GM23338 (cell line): ENCODE data around the gene APPL2. TPM values are rescaled to one million over a fixed set of nuclear protein-coding genes. Genes with fewer than 3 reads are reported as not detected.

Experiments
- ATAC-seq: fragments of 200-7000 bp; cut with Tn5 transposase; 3 replicates; pipeline ENCODE4 v1.9.1; 2020
- DNase-seq: peaks from one replicate; pipeline ENCODE4 v3.0.0-alpha.2; 2015; ENCODE audit warnings: low spot score
- H2AFZ ChIP-seq: fragments of 200-600 bp; sonication (generic); 2 replicates; pipeline ENCODE4 v1.8.0; 2016; ENCODE audit warnings: antibody characterized with exemption, mild to moderate bottlenecking, moderate library complexity
- H3F3A ChIP-seq: fragments of 200-600 bp; sonication (generic); replicated peaks from 2 replicates; pipeline ENCODE4 v1.8.0; 2017; ENCODE audit warnings: antibody characterized with exemption, mixed run types, low read depth
- H3K27ac ChIP-seq: fragments of 200-600 bp; sonication (generic); 2 replicates; pipeline ENCODE4 v1.6.1; 2016; ENCODE audit warnings: low read depth
- H3K27me3 ChIP-seq: fragments of 200-600 bp; sonication (generic); 2 replicates; pipeline ENCODE4 v1.8.0; 2016; ENCODE audit warnings: mild to moderate bottlenecking, mixed run types, moderate library complexity; ENCODE audit not compliant: insufficient read depth
- H3K36me3 ChIP-seq: fragments of 200-600 bp; sonication (generic); 2 replicates; pipeline ENCODE4 v1.8.0; 2016; ENCODE audit warnings: mild to moderate bottlenecking; ENCODE audit not compliant: insufficient read depth
- H3K4me1 ChIP-seq: fragments of 200-600 bp; sonication (generic); 2 replicates; pipeline ENCODE4 v1.8.0; 2016; ENCODE audit warnings: mild to moderate bottlenecking, moderate library complexity; ENCODE audit not compliant: insufficient read depth
- H3K4me2 ChIP-seq: fragments of 200-600 bp; sonication (generic); 2 replicates; pipeline ENCODE4 v1.7.1; 2017; ENCODE audit warnings: mixed run types
- H3K4me3 ChIP-seq: fragments of 200-600 bp; sonication (generic); 2 replicates; pipeline ENCODE4 v1.6.1; 2016; ENCODE audit warnings: mixed run types
- H3K79me2 ChIP-seq: fragments of 200-600 bp; sonication (generic); replicated peaks from 2 replicates; pipeline ENCODE4 v1.8.0; 2017; ENCODE audit warnings: mild to moderate bottlenecking; ENCODE audit not compliant: insufficient read depth
- H3K9me2 ChIP-seq: fragments of 200-600 bp; sonication (generic); 2 replicates; pipeline ENCODE4 v1.8.0; 2017; ENCODE audit not compliant: insufficient read depth
- H4K20me1 ChIP-seq: fragments of 200-600 bp; sonication (generic); replicated peaks from 2 replicates; pipeline ENCODE4 v1.8.0; 2017; ENCODE audit warnings: mild to moderate bottlenecking; ENCODE audit not compliant: insufficient read depth
- H3K27ac Mint-ChIP-seq: 2 replicates; pipeline ENCODE4 v1.8.0; 2020; ENCODE audit warnings: inconsistent platforms, mild to moderate bottlenecking, moderate library complexity, mixed read lengths
- H3K27me3 Mint-ChIP-seq: 3 replicates; pipeline ENCODE4 v1.8.0; 2022; ENCODE audit warnings: low read depth, mild to moderate bottlenecking, moderate library complexity, mixed read lengths, inconsistent platforms; ENCODE audit not compliant: insufficient read depth, poor library complexity
- H3K36me3 Mint-ChIP-seq: 3 replicates; pipeline ENCODE4 v1.8.0; 2021; ENCODE audit warnings: low read depth, mild to moderate bottlenecking, inconsistent platforms, moderate library complexity, mixed read lengths
- H3K4me1 Mint-ChIP-seq: 3 replicates; pipeline ENCODE4 v1.8.0; 2020; ENCODE audit warnings: mild to moderate bottlenecking, inconsistent platforms, mixed read lengths
- H3K4me3 Mint-ChIP-seq: 3 replicates; pipeline ENCODE4 v1.8.0; 2021; ENCODE audit warnings: moderate library complexity, mild to moderate bottlenecking, inconsistent platforms, mixed read lengths
- H3K9me3 Mint-ChIP-seq: 3 replicates; pipeline ENCODE4 v1.8.0; 2020; ENCODE audit warnings: moderate library complexity, mild to moderate bottlenecking, inconsistent platforms, mixed read lengths
- CREB1 ChIP-seq: fragments of 250-450 bp; sonication (Bioruptor Pico); IDR thresholded peaks from 2 replicates; pipeline ENCODE4 v1.5.0; 2020; ENCODE audit warnings: low read depth, mild to moderate bottlenecking, moderate library complexity
- EZH2 ChIP-seq: fragments of 200-600 bp; sonication (generic); IDR thresholded peaks from one replicate; pipeline ENCODE4 v1.8.0; 2017; ENCODE audit warnings: antibody characterized with exemption, mild to moderate bottlenecking, low read depth; ENCODE audit not compliant: unreplicated experiment
- EZH2phosphoT487 ChIP-seq: fragments of 200-600 bp; sonication (generic); IDR thresholded peaks from one replicate; pipeline ENCODE4 v1.8.1; 2018; ENCODE audit warnings: antibody characterized with exemption; ENCODE audit not compliant: unreplicated experiment
- JUNB ChIP-seq: IDR thresholded peaks from one replicate; pipeline ENCODE4 v1.6.1; 2016; ENCODE audit warnings: antibody characterized with exemption; ENCODE audit not compliant: unreplicated experiment
- NANOG ChIP-seq: IDR thresholded peaks from 2 replicates; pipeline ENCODE4 v1.6.1; 2016; ENCODE audit warnings: antibody characterized with exemption, borderline replicate concordance
- POLR2AphosphoS5 ChIP-seq: IDR thresholded peaks from 2 replicates; pipeline ENCODE4 v1.6.1; 2016; ENCODE audit warnings: antibody characterized with exemption, low read depth
- STAT1 ChIP-seq: IDR thresholded peaks from one replicate; pipeline ENCODE4 v1.6.1; 2016; ENCODE audit warnings: antibody characterized with exemption; ENCODE audit not compliant: unreplicated experiment
- ZNF114 ChIP-seq: fragments of 250-450 bp; sonication (Bioruptor Pico); IDR thresholded peaks from 2 replicates; pipeline ENCODE4 v1.5.0; 2020; ENCODE audit warnings: mild to moderate bottlenecking, moderate library complexity
- ZNF331 ChIP-seq: fragments of 250-450 bp; sonication (Bioruptor Pico); IDR thresholded peaks from 2 replicates; pipeline ENCODE4 v1.5.0; 2020; ENCODE audit warnings: low read depth, mild to moderate bottlenecking, moderate library complexity
- polyA plus RNA-seq: library from polyadenylated mRNA; unstranded; fragments of >200 nt; fragmentation: Nextera tagmentation; extraction: Ambion mirVana; gene quantifications from 2 replicates; pipeline ENCODE4 v1.2.1, GENCODE V29; 2016
- total RNA-seq: library from RNA; depleted of rRNA; stranded (reverse); fragments of >200 nt; shearing (Covaris generic); gene quantifications from 2 replicates; pipeline ENCODE4 v1.2.3, GENCODE V29; 2014
- TF ChIP-seq, protein P1 (sequence below): IDR thresholded peaks from one replicate; pipeline ENCODE4 v1.6.1; 2018; ENCODE audit warnings: antibody characterized with exemption; ENCODE audit not compliant: unreplicated experiment
- TF ChIP-seq, protein P2 (sequence below): IDR thresholded peaks from 2 replicates; pipeline ENCODE4 v1.6.1; 2016; ENCODE audit warnings: antibody characterized with exemption

Gene APPL2
- total and polyA plus RNA-seq, 2 experiments from 2014 or later: 9.3 to 17.4 TPM

DNA sequence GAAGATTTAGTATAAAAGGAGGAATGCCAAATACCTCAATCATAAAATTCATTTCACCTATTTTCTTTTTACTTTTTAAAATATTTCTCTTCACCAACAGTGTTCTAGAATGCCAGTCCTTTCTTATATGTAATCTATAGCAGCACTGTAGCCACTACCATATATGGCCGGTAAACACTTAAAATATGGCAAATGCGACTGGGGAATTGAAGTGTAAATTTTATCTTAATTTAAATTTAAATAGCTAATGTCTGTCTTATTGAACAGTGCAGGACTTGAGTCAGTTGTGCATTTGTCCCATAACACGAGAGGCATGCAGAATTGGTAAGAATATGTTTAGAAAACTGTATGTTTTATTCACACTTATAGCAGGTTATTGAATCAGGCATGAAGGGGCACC, 78.4 kb downstream of the APPL2 start:
- peak overlapping the region; percentile 42 for H3K27ac ChIP-seq
- H3K4me3 Mint-ChIP-seq: no peak overlapping the region
- H3K36me3 Mint-ChIP-seq: peaks cover 60% of the 10 kb centered on the region
- DNase-seq (no peak), ATAC-seq (no peak)
- TF ChIP-seq POLR2AphosphoS5 (no peak), STAT1 (no peak), NANOG (no peak), ZNF114 (CRISPR knock-in tag) (no peak), ZNF331 (CRISPR knock-in tag) (no peak), CREB1 (CRISPR knock-in tag) (no peak), EZH2phosphoT487 (no peak), JUNB (no peak), EZH2 (no peak)
- TF ChIP-seq, protein P1, sequence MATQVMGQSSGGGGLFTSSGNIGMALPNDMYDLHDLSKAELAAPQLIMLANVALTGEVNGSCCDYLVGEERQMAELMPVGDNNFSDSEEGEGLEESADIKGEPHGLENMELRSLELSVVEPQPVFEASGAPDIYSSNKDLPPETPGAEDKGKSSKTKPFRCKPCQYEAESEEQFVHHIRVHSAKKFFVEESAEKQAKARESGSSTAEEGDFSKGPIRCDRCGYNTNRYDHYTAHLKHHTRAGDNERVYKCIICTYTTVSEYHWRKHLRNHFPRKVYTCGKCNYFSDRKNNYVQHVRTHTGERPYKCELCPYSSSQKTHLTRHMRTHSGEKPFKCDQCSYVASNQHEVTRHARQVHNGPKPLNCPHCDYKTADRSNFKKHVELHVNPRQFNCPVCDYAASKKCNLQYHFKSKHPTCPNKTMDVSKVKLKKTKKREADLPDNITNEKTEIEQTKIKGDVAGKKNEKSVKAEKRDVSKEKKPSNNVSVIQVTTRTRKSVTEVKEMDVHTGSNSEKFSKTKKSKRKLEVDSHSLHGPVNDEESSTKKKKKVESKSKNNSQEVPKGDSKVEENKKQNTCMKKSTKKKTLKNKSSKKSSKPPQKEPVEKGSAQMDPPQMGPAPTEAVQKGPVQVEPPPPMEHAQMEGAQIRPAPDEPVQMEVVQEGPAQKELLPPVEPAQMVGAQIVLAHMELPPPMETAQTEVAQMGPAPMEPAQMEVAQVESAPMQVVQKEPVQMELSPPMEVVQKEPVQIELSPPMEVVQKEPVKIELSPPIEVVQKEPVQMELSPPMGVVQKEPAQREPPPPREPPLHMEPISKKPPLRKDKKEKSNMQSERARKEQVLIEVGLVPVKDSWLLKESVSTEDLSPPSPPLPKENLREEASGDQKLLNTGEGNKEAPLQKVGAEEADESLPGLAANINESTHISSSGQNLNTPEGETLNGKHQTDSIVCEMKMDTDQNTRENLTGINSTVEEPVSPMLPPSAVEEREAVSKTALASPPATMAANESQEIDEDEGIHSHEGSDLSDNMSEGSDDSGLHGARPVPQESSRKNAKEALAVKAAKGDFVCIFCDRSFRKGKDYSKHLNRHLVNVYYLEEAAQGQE: no peak
- TF ChIP-seq, protein P2, sequence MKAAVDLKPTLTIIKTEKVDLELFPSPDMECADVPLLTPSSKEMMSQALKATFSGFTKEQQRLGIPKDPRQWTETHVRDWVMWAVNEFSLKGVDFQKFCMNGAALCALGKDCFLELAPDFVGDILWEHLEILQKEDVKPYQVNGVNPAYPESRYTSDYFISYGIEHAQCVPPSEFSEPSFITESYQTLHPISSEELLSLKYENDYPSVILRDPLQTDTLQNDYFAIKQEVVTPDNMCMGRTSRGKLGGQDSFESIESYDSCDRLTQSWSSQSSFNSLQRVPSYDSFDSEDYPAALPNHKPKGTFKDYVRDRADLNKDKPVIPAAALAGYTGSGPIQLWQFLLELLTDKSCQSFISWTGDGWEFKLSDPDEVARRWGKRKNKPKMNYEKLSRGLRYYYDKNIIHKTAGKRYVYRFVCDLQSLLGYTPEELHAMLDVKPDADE: no peak
- peaks cover 41% of the 10 kb centered on the region for H3K36me3 ChIP-seq
- H3K79me2 ChIP-seq: no peaks in the 10 kb centered on the region
- H2AFZ ChIP-seq: no peak overlapping the region
- H3K27me3 ChIP-seq: no peaks in the 10 kb centered on the region
- no peak overlapping the region for H3K27ac Mint-ChIP-seq
- H4K20me1 ChIP-seq: no peaks in the 10 kb centered on the region
- H3K9me3 Mint-ChIP-seq: no peaks in the 10 kb centered on the region
- H3K4me2 ChIP-seq: no peak overlapping the region
- peaks cover 16% of the 10 kb centered on the region; the same call in 2 of the 3 replicates for H3K4me1 Mint-ChIP-seq
- H3K9me2 ChIP-seq: no peaks in the 10 kb centered on the region
- no peaks in the 10 kb centered on the region for H3F3A ChIP-seq
- peaks cover 5% of the 10 kb centered on the region for H3K27me3 Mint-ChIP-seq
- H3K4me3 ChIP-seq: no peak overlapping the region
- H3K4me1 ChIP-seq: peaks cover 15% of the 10 kb centered on the region

DNA sequence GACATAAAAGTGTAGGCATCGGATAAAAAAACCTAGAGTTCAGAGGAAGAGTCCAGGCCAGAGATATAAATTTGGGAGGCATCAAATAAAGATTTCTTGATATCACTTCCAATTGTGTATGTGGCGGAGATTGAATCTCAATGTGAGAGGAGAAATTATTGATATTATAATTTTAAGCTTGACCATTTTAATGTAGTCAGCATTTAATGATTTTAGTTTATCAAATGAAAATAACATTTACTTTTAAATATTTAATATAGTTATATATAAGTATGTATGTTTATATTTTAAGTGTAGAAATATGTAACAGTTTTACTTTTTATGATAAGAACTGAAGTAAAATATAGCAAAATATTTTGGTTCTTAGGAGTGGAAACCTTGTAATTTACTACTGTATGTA, 79.7 kb downstream of the APPL2 start:
- Histone ChIP-seq H3K79me2 (no peaks in the 10 kb centered on the region), H3K27ac (no peak overlapping the region), H3K36me3 (peaks cover 39% of the 10 kb centered on the region), H3K4me2 (no peak overlapping the region), H2AFZ (no peak overlapping the region), H3K4me3 (no peak overlapping the region), H4K20me1 (no peaks in the 10 kb centered on the region), H3F3A (no peaks in the 10 kb centered on the region), H3K27me3 (no peaks in the 10 kb centered on the region), H3K4me1 (peaks cover 15% of the 10 kb centered on the region), H3K9me2 (no peaks in the 10 kb centered on the region)
- Mint-ChIP-seq H3K27ac (no peak overlapping the region; the same call in 1 of the 2 replicates), H3K4me3 (no peak overlapping the region), H3K4me1 (peaks cover 16% of the 10 kb centered on the region; the same call in 2 of the 3 replicates), H3K27me3 (peaks cover 5% of the 10 kb centered on the region), H3K9me3 (no peaks in the 10 kb centered on the region), H3K36me3 (peaks cover 60% of the 10 kb centered on the region)
- ATAC-seq (no peak), DNase-seq (no peak)
- no peak for TF ChIP-seq JUNB
- TF ChIP-seq, protein P2: no peak
- TF ChIP-seq, protein P1: no peak
- TF ChIP-seq STAT1: no peak
